Natural killer cell (primary cell): ENCODE results near the gene DLGAP5. TPM values are rescaled to one million over a fixed set of nuclear protein-coding genes. Genes with fewer than 3 reads are reported as not detected.

Experiments
- ATAC-seq, 3 donors: fragments of 150-1000 bp in 2 of 3; fragments of 200-7000 bp in 1 of 3; cut with Tn5 transposase; 1 replicate in 1 of 3; 2 replicates in 2 of 3; pipeline ENCODE4 v1.10.0; 2021; ENCODE audit warnings: mild to moderate bottlenecking in 2 of 3, moderate library complexity in 2 of 3
- DNase-seq, 2 donors: peaks; one replicate each; pipeline versions ENCODE4 v3.0.0 to v3.0.0-alpha.2; 2013 to 2021; ENCODE audit warnings: mixed read lengths in 1 of 2
- H3K27ac ChIP-seq: one replicate; pipeline ENCODE4 v1.5.1; 2013; ENCODE audit warnings: mild to moderate bottlenecking, low read length
- H3K27me3 ChIP-seq: one replicate; pipeline ENCODE4 v1.6.1; 2013; ENCODE audit warnings: low read length; ENCODE audit not compliant: control insufficient read depth, insufficient read depth
- H3K36me3 ChIP-seq: one replicate; pipeline ENCODE4 v1.6.1; 2013; ENCODE audit warnings: low read length; ENCODE audit not compliant: control insufficient read depth, insufficient read depth
- H3K4me1 ChIP-seq: one replicate; pipeline ENCODE4 v1.6.1; 2013; ENCODE audit warnings: low read length; ENCODE audit not compliant: control insufficient read depth, insufficient read depth
- H3K4me3 ChIP-seq: one replicate; pipeline ENCODE4 v1.5.1; 2013; ENCODE audit warnings: low read length
- H3K9me3 ChIP-seq: one replicate; pipeline ENCODE4 v1.6.1; 2013; ENCODE audit warnings: low read length; ENCODE audit not compliant: control insufficient read depth, insufficient read depth
- H3K27ac Mint-ChIP-seq, 2 donors: one replicate each; pipeline ENCODE4 v1.8.0; 2022; ENCODE audit warnings: mild to moderate bottlenecking in 2 of 2, mixed read lengths in 2 of 2, moderate library complexity in 1 of 2
- H3K27me3 Mint-ChIP-seq, 2 donors: one replicate each; pipeline ENCODE4 v1.8.0; 2022; ENCODE audit warnings: low read depth in 2 of 2, mixed read lengths in 2 of 2
- H3K36me3 Mint-ChIP-seq: one replicate; pipeline ENCODE4 v1.8.0; 2022; ENCODE audit warnings: mixed read lengths
- H3K4me1 Mint-ChIP-seq, 2 donors: one replicate each; pipeline ENCODE4 v1.8.0; 2022; ENCODE audit warnings: mixed read lengths in 2 of 2
- H3K4me3 Mint-ChIP-seq: one replicate; pipeline ENCODE4 v1.8.0; 2022; ENCODE audit warnings: mild to moderate bottlenecking, moderate library complexity, mixed read lengths
- H3K9me3 Mint-ChIP-seq, 2 donors: one replicate each; pipeline ENCODE4 v1.8.0; 2022; ENCODE audit warnings: mixed read lengths in 2 of 2
- CTCF ChIP-seq: fragments of 200-600 bp; IDR thresholded peaks from one replicate; pipeline ENCODE4 v1.8.0; 2022; ENCODE audit warnings: antibody characterized with exemption
- WGBS: methylation state at CpG from one replicate; pipeline ENCODE4 v1.1.7; 2013; ENCODE audit warnings: missing lambda C conversion rate; ENCODE audit not compliant: insufficient coverage; 5-methylcytosine and 5-hydroxymethylcytosine counted together
- intact Hi-C: fragments of 100-400 bp; cut with micrococcal nuclease; formaldehyde crosslinking; loops from one replicate; pipeline ENCODE4 v1.14.2; 2022
- total RNA-seq, 4 donors: library from RNA; stranded (reverse); fragments of 120-200 nt in 1 of 4; gene quantifications; one replicate each; pipeline versions ENCODE4 v1.2.3 to v1.2.4, GENCODE V29; 2013 to 2022

Gene DLGAP5
- total RNA-seq, 3 donors from 2014 or later (not counting 1 experiment from before 2014, with no cell fraction given) = 0.15 to 1.9 (median 0.54) TPM

- WGBS = 90% methylated on average over 1 of the region's 1 CpG
- Mint-ChIP-seq H3K4me1 (peaks cover 5 to 6% of the 10 kb centered on the region in 2 donors), H3K9me3 (no peaks in the 10 kb centered on the region), H3K27me3 (peaks cover 0 to 4% of the 10 kb centered on the region in 2 donors), H3K4me3 (no peak overlapping the region), H3K27ac (no peak overlapping the region), H3K36me3 (no peaks in the 10 kb centered on the region)
- Histone ChIP-seq H3K27ac (no peak overlapping the region), H3K4me3 (no peak overlapping the region), H3K36me3 (no peaks in the 10 kb centered on the region), H3K9me3 (no peaks in the 10 kb centered on the region), H3K4me1 (peaks cover 7% of the 10 kb centered on the region), H3K27me3 (no peaks in the 10 kb centered on the region)
- ATAC-seq = no peak
- no peak for DNase-seq
- intact Hi-C loops = no loop called here
- TF ChIP-seq CTCF = no peak
These were observed 81.5 kb downstream of the DLGAP5 start for GRCh38 chr14:55109836-55110235.

- peaks cover 19 to 21% of the 10 kb centered on the region in 2 donors for H3K4me1 Mint-ChIP-seq
- no peaks in the 10 kb centered on the region for H3K9me3 Mint-ChIP-seq
- no peaks in the 10 kb centered on the region for H3K36me3 Mint-ChIP-seq
- no peaks in the 10 kb centered on the region for H3K27me3 Mint-ChIP-seq
- DNase-seq = peak in 1 of 2 donors; percentile 60
- Histone ChIP-seq H3K4me3 (no peak overlapping the region), H3K4me1 (peaks cover 25% of the 10 kb centered on the region), H3K9me3 (no peaks in the 10 kb centered on the region), H3K36me3 (no peaks in the 10 kb centered on the region), H3K27ac (peak overlapping the region; percentile 70), H3K27me3 (no peaks in the 10 kb centered on the region)
- TF ChIP-seq CTCF = no peak
- 62% methylated on average over 19 of the region's 19 CpGs for WGBS
- no peak overlapping the region for H3K4me3 Mint-ChIP-seq
- ATAC-seq = peak; percentile 18 to 50 (median 39)
- intact Hi-C loops = no loop called here
- peak overlapping the region in 1 of 2 donors; percentile 66 for H3K27ac Mint-ChIP-seq
These were observed 83.4 kb downstream of the DLGAP5 start for GRCh38 chr14:55107766-55108554.

GRCh38 chr14:55105991-55106390 is 85.4 kb downstream of the DLGAP5 start:
- H3K27ac Mint-ChIP-seq = no peak overlapping the region
- H3K27me3 ChIP-seq = no peaks in the 10 kb centered on the region
- WGBS = 98% methylated on average over 6 of the region's 7 CpGs
- DNase-seq = no peak
- no peak for ATAC-seq
- H3K9me3 ChIP-seq = no peaks in the 10 kb centered on the region
- no peaks in the 10 kb centered on the region for H3K36me3 ChIP-seq
- no peak overlapping the region for H3K4me3 Mint-ChIP-seq
- H3K4me1 Mint-ChIP-seq = peaks cover 33 to 34% of the 10 kb centered on the region in 2 donors
- H3K27me3 Mint-ChIP-seq = no peaks in the 10 kb centered on the region
- H3K9me3 Mint-ChIP-seq = no peaks in the 10 kb centered on the region
- intact Hi-C loops = no loop called here
- peaks cover 38% of the 10 kb centered on the region for H3K4me1 ChIP-seq
- no peak overlapping the region for H3K4me3 ChIP-seq
- TF ChIP-seq CTCF = no peak
- no peaks in the 10 kb centered on the region for H3K36me3 Mint-ChIP-seq
- H3K27ac ChIP-seq = no peak overlapping the region
